Measurements from ENCODE around the gene PCBP3. TPM values are rescaled to one million over a fixed set of nuclear protein-coding genes. Genes with fewer than 3 reads are reported as not detected.
"Not testable (repeated sequence)": the region's sequence is repeated elsewhere in the genome, so short reads cannot be mapped to it uniquely, and the experiment has no call there.

PCBP3 gene
- total and polyA plus RNA-seq, 2 donors (not counting 3 experiments of a cell fraction or from before 2014, with no cell fraction given) = 0.06 to 1.1 TPM

- no peaks in the 10 kb centered on the region for H4K20me1 ChIP-seq (replicated peaks; ENCODE audit: control insufficient read depth, extremely low read depth, insufficient read depth, low read length)
- intact Hi-C loops (cut with micrococcal nuclease) = no loop called here
Observed at GRCh38 chr21:45806042-45806441, 162.5 kb downstream of the PCBP3 start.

GRCh38 chr21:45808663-45809062 is 165.1 kb downstream of the PCBP3 start:
- H3K9me1 ChIP-seq (replicated peaks; ENCODE audit: control insufficient read depth, extremely low read depth, insufficient read depth, low read length); H3K27ac ChIP-seq (ENCODE audit: insufficient read depth, low read depth, low read length); DNase-seq (ENCODE audit: low read depth, low spot score); H3K27me3 ChIP-seq (ENCODE audit: control insufficient read depth in 2 of 2, insufficient read depth in 2 of 2, low read length in 2 of 2); dilution Hi-C loops (cut with MboI; ENCODE audit: extremely low pct_ligation_motif_present, low sequenced_read_pairs); H2AFZ ChIP-seq (ENCODE audit: low read depth, low read length); H3K9me3 ChIP-seq (replicated peaks; ENCODE audit: control insufficient read depth, insufficient read depth, low read length); H3K36me3 ChIP-seq (ENCODE audit: control insufficient read depth in 2 of 2, extremely low read depth in 1 of 2, insufficient read depth in 2 of 2, low read length in 2 of 2); intact Hi-C loops (cut with micrococcal nuclease); H3K4me1 ChIP-seq (ENCODE audit: control insufficient read depth, extremely low read depth, insufficient read depth, low read length); H3K4me2 ChIP-seq (ENCODE audit: insufficient read depth, low read length); H3K9ac ChIP-seq (replicated peaks; ENCODE audit: extremely low read depth, insufficient read depth, low read length); H4K20me1 ChIP-seq (replicated peaks; ENCODE audit: control insufficient read depth, extremely low read depth, insufficient read depth, low read length); H3K79me2 ChIP-seq (ENCODE audit: control insufficient read depth, insufficient read depth, low read length); BruUV-seq (replicated peaks); POLR2A ChIA-PET; CTCF ChIA-PET; FAIRE-seq; H3K4me3 ChIP-seq (replicated peaks in 1 of 3; ENCODE audit: insufficient read depth in 1 of 3, low read depth in 1 of 3, low read length in 3 of 3): not testable (repeated sequence)

More at GRCh38 chr21:45806042-45806441, 162.5 kb downstream of the PCBP3 start:
- Histone ChIP-seq H3K36me3 (ENCODE audit: control insufficient read depth in 2 of 2, extremely low read depth in 1 of 2, insufficient read depth in 2 of 2, low read length in 2 of 2) (no peaks in the 10 kb centered on the region), H2AFZ (ENCODE audit: low read depth, low read length) (no peak overlapping the region), H3K4me3 (replicated peaks in 1 of 3; ENCODE audit: insufficient read depth in 1 of 3, low read depth in 1 of 3, low read length in 3 of 3) (no peak overlapping the region), H3K27me3 (ENCODE audit: control insufficient read depth in 2 of 2, insufficient read depth in 2 of 2, low read length in 2 of 2) (no peaks in the 10 kb centered on the region), H3K9ac (replicated peaks; ENCODE audit: extremely low read depth, insufficient read depth, low read length) (no peak overlapping the region), H3K79me2 (ENCODE audit: control insufficient read depth, insufficient read depth, low read length) (no peaks in the 10 kb centered on the region), H3K9me1 (replicated peaks; ENCODE audit: control insufficient read depth, extremely low read depth, insufficient read depth, low read length) (no peaks in the 10 kb centered on the region), H3K9me3 (replicated peaks; ENCODE audit: control insufficient read depth, insufficient read depth, low read length) (no peaks in the 10 kb centered on the region), H3K4me2 (ENCODE audit: insufficient read depth, low read length) (no peak overlapping the region), H3K27ac (ENCODE audit: insufficient read depth, low read depth, low read length) (no peak overlapping the region), H3K4me1 (ENCODE audit: control insufficient read depth, extremely low read depth, insufficient read depth, low read length) (no peaks in the 10 kb centered on the region)
- no peak for DNase-seq (ENCODE audit: low read depth, low spot score)
- BruUV-seq (replicated peaks) = no TSS peak
- FAIRE-seq = no peak
- TF ChIP-seq MYC (IDR thresholded peaks at IDR 0.05; ENCODE audit: low read depth, low read length) = no peak
- TF ChIP-seq JUN (IDR thresholded peaks at IDR 0.05; ENCODE audit: borderline replicate concordance, insufficient read depth, insufficient read length, low read depth) = no peak
- TF ChIP-seq POLR2AphosphoS5 (IDR thresholded peaks at IDR 0.05; ENCODE audit: insufficient read depth, low read depth, low read length) = no peak
- TF ChIP-seq EZH2 (IDR thresholded peaks at IDR 0.05; ENCODE audit: borderline replicate concordance, low read depth, low read length, severe bottlenecking) = no peak
- TF ChIP-seq FOS (IDR thresholded peaks at IDR 0.05; ENCODE audit: borderline replicate concordance, insufficient read depth, low read length) = no peak
- TF ChIP-seq MAX (IDR thresholded peaks at IDR 0.05; ENCODE audit: insufficient read depth, insufficient read length) = no peak
- no peak for TF ChIP-seq POLR2A (IDR thresholded peaks at IDR 0.05; ENCODE audit: low read depth, low read length)
- TF ChIP-seq GATA2 (IDR thresholded peaks at IDR 0.05; ENCODE audit: insufficient read depth, insufficient read length, low read depth, low read length) = no peak
- no peak for TF ChIP-seq CTCF (IDR thresholded peaks at IDR 0.05; ENCODE audit: extremely low read depth in 1 of 2, insufficient read depth in 1 of 2, low read depth in 1 of 2, low read length in 2 of 2)
- dilution Hi-C loops (cut with MboI; ENCODE audit: extremely low pct_ligation_motif_present, low sequenced_read_pairs) = no loop called here
- ChIA-PET CTCF (no interaction called here), POLR2A (no interaction called here)

All from endothelial cell of umbilical vein (primary cell).